Lower lobe of right lung (tissue), 2 donors: ENCODE data around the gene ZNF532. TPM values are rescaled to one million over a fixed set of nuclear protein-coding genes. Genes with fewer than 3 reads are reported as not detected.

ENCODE experiments used
- ATAC-seq, 2 donors: fragments of 200-7000 bp; cut with Tn5 transposase; one replicate each; pipeline ENCODE4 v1.9.1; 2020 to 2022; ENCODE audit warnings: mild to moderate bottlenecking in 2 of 2, moderate library complexity in 2 of 2
- DNase-seq: peaks from one replicate; pipeline ENCODE4 v3.0.0-alpha.2; 2020
- H3K27ac ChIP-seq: fragments of 200-600 bp; one replicate; pipeline ENCODE4 v1.8.0; 2022
- H3K27me3 ChIP-seq: fragments of 200-600 bp; one replicate; pipeline ENCODE4 v1.8.0; 2022; ENCODE audit warnings: low read depth
- H3K36me3 ChIP-seq: fragments of 200-600 bp; one replicate; pipeline ENCODE4 v1.8.0; 2022; ENCODE audit warnings: mild to moderate bottlenecking
- H3K4me1 ChIP-seq: fragments of 200-600 bp; one replicate; pipeline ENCODE4 v1.8.0; 2022
- H3K4me3 ChIP-seq: fragments of 200-600 bp; one replicate; pipeline ENCODE4 v1.8.0; 2022; ENCODE audit warnings: mild to moderate bottlenecking
- H3K9me3 ChIP-seq: fragments of 200-600 bp; one replicate; pipeline ENCODE4 v1.8.0; 2022
- intact Hi-C: fragments of 100-400 bp; cut with DNase I; formaldehyde crosslinking; loops from one replicate; pipeline ENCODE4 v1.11.0; 2022
- long read RNA-seq: library from polyadenylated mRNA; unstranded; transcript quantifications from one replicate; pipeline ENCODE4 v2.0.0, GENCODE V29; 2021
- total RNA-seq: library from RNA; stranded (reverse); fragmentation: NEBNext Ultra II Directional; extraction: Animal tissue kit (Norgen Biotek cat#: 25700); gene quantifications from one replicate; pipeline ENCODE4 v1.2.1, GENCODE V29; 2021
- TF ChIP-seq, protein P1 (sequence below): fragments of 200-600 bp; IDR thresholded peaks from one replicate; pipeline ENCODE4 v1.8.0; 2022; ENCODE audit warnings: antibody characterized with exemption, mild to moderate bottlenecking
- donor health status: DM: no; HTN: yes; CAD: no; lungs with severe emphysema.

ZNF532 gene, protein sequence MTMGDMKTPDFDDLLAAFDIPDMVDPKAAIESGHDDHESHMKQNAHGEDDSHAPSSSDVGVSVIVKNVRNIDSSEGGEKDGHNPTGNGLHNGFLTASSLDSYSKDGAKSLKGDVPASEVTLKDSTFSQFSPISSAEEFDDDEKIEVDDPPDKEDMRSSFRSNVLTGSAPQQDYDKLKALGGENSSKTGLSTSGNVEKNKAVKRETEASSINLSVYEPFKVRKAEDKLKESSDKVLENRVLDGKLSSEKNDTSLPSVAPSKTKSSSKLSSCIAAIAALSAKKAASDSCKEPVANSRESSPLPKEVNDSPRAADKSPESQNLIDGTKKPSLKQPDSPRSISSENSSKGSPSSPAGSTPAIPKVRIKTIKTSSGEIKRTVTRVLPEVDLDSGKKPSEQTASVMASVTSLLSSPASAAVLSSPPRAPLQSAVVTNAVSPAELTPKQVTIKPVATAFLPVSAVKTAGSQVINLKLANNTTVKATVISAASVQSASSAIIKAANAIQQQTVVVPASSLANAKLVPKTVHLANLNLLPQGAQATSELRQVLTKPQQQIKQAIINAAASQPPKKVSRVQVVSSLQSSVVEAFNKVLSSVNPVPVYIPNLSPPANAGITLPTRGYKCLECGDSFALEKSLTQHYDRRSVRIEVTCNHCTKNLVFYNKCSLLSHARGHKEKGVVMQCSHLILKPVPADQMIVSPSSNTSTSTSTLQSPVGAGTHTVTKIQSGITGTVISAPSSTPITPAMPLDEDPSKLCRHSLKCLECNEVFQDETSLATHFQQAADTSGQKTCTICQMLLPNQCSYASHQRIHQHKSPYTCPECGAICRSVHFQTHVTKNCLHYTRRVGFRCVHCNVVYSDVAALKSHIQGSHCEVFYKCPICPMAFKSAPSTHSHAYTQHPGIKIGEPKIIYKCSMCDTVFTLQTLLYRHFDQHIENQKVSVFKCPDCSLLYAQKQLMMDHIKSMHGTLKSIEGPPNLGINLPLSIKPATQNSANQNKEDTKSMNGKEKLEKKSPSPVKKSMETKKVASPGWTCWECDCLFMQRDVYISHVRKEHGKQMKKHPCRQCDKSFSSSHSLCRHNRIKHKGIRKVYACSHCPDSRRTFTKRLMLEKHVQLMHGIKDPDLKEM (N-terminal part only)
- total RNA-seq: 54.0 TPM
- long read RNA-seq, partial matches to known transcripts: 3 of 15 reads
- long read RNA-seq, other reads (novel, unspliced or antisense): 10 of 15 reads

DNA sequence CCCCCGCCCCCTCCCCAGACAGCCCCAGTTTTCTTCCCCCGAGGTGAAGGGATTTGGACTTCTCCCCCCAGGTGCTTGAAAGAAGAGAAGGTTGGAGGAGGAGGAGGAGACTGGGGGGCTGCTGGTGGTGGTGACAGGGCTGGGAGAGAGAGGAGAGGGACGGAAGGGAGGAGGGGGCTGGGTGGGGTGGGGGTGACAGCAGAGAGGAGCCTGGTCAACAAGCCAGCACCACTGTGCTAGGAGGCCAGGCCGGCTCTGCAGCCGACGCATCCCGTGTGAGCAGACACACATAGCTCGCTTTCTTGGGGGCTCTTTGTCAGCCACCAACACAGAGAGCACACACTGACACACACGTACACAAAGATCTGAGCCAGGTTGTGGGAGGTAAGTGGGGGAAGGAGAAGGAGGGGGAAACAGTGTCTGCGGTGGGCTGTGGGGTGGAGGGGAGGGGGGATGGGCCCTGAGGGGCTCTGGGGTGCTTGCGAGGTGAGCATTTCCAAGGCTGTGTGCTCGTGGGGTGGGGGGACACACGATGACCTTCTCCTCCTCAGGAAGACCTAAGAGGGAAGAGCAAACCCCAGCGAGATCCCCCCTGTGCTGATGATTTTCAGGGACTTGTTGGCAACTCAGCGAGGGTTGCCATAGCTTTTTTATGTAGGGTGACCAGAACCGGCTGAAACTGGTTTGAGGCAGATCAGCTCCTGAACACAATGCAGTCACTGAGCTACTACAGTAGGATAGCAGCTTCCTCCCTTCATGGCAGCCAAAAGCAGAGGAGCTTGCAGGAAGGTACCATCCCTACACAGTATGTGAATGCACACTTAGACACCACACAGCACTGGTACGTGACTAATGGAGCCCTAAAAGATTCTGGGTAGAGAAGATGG lies at the start of gene ZNF532:
ZNF532 (plus strand) TSS at position 732 of the 887 bp plus-strand sequence. CDS start 53,411 bp downstream, outside the sequence.
- no peaks in the 10 kb centered on the region for H3K27me3 ChIP-seq
- TF ChIP-seq, protein P1, sequence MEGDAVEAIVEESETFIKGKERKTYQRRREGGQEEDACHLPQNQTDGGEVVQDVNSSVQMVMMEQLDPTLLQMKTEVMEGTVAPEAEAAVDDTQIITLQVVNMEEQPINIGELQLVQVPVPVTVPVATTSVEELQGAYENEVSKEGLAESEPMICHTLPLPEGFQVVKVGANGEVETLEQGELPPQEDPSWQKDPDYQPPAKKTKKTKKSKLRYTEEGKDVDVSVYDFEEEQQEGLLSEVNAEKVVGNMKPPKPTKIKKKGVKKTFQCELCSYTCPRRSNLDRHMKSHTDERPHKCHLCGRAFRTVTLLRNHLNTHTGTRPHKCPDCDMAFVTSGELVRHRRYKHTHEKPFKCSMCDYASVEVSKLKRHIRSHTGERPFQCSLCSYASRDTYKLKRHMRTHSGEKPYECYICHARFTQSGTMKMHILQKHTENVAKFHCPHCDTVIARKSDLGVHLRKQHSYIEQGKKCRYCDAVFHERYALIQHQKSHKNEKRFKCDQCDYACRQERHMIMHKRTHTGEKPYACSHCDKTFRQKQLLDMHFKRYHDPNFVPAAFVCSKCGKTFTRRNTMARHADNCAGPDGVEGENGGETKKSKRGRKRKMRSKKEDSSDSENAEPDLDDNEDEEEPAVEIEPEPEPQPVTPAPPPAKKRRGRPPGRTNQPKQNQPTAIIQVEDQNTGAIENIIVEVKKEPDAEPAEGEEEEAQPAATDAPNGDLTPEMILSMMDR: no peak
- intact Hi-C loops: no loop called here
- H3K4me1 ChIP-seq: peaks cover 62% of the 10 kb centered on the region
- H3K27ac ChIP-seq: peak within 1 kb of the TSS; percentile 96
- H3K4me3 ChIP-seq: peak within 1 kb of the TSS; percentile 56
- ATAC-seq (peak; percentile 41 to 56), DNase-seq (no peak)
- no peaks in the 10 kb centered on the region for H3K9me3 ChIP-seq
- H3K36me3 ChIP-seq: peaks cover 21% of the 10 kb centered on the region

DNA sequence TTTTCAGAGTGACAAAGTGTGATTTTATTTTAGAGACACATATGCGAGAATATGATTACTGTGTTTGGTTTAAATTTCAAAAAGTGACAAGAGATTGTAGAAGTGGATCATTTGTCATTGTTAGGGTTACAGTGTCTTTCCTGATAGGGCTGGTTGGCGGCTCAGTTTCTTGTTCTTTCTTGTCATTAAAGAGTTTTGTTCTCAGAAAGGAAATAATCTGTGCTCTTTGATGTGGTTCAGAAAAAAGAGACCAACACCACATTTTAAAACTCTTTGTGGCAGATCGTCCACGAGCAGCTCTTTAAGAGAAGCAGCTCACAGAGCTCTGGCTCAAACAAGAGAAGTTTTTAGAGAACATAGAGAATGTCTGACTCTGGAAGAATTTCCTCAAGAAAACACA lies 45.6 kb upstream of the ZNF532 start:
- TF ChIP-seq, protein P1: no peak
- ATAC-seq (no peak), DNase-seq (no peak)
- H3K27me3 ChIP-seq: no peaks in the 10 kb centered on the region
- no peaks in the 10 kb centered on the region for H3K4me1 ChIP-seq
- no peak overlapping the region for H3K27ac ChIP-seq
- intact Hi-C loops: no loop called here
- H3K4me3 ChIP-seq: no peak overlapping the region
- H3K9me3 ChIP-seq: no peaks in the 10 kb centered on the region
- no peaks in the 10 kb centered on the region for H3K36me3 ChIP-seq

DNA sequence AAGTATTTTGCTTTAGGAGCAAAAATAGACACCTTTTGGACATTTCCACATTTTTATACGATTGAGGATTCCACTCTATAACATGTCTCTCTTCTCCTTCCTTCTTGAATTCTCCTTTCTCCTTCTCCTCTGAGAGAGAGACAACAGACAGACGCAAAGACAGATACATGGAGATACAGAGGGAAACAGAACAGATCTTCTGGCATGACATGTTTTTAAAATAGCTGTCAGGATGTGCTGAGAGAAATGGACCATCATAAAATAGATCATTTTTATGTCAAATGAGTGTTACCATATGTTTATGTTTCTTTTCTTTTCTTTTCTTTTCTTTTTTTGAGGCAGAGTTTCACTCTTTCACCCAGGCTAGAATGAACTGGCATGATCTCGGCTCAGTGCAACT lies 44.4 kb upstream of the ZNF532 start:
- H3K36me3 ChIP-seq: no peaks in the 10 kb centered on the region
- ATAC-seq (no peak), DNase-seq (no peak)
- H3K27ac ChIP-seq: no peak overlapping the region
- no peak overlapping the region for H3K4me3 ChIP-seq
- no peaks in the 10 kb centered on the region for H3K4me1 ChIP-seq
- H3K9me3 ChIP-seq: no peaks in the 10 kb centered on the region
- intact Hi-C loops: no loop called here
- no peaks in the 10 kb centered on the region for H3K27me3 ChIP-seq
- TF ChIP-seq, protein P1: no peak

DNA sequence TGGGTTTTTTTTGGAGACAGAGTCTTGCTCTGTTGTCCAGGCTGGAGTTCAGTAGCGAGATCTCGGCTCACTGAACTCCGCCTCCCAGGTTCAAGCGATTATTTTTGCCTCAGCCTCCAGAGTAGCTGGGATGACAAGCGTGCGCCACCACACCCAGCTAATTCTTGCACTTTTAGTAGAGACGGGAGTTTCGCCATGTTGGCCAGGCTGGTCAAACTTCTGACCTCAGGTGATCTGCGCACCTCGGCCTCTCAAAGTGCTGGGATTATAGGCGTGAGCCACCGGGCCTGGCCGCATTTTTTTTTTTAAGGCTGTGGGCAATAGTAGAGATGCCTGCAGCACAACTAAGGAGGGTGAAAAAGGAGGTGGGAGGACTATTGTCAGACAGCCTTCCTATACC lies 41.7 kb upstream of the ZNF532 start:
- Histone ChIP-seq H3K4me3 (no peak overlapping the region), H3K9me3 (no peaks in the 10 kb centered on the region), H3K27me3 (no peaks in the 10 kb centered on the region), H3K27ac (no peak overlapping the region), H3K36me3 (no peaks in the 10 kb centered on the region), H3K4me1 (no peaks in the 10 kb centered on the region)
- no peak for DNase-seq
- intact Hi-C loops: no loop called here
- no peak for ATAC-seq
- TF ChIP-seq, protein P1: no peak
